Keratinocyte (primary cell): Measurements from ENCODE around the gene FAM3B.

Experiments
- EZH2 ChIP-seq: IDR thresholded peaks from one replicate; pipeline ENCODE4 v1.6.1; 2012; ENCODE audit warnings: inconsistent platforms, mild to moderate bottlenecking, low read length, moderate library complexity
- TF ChIP-seq, protein P1 (sequence below), 3 experiments: IDR thresholded peaks in 1 of 3; conservative IDR thresholded peaks in 1 of 3; optimal IDR thresholded peaks in 1 of 3; 2 replicates in 2 of 3; 3 replicates in 1 of 3; pipeline versions ENCODE3 to v1.5.1; 2011; ENCODE audit warnings: low read length in 3 of 3, mild to moderate bottlenecking in 3 of 3, moderate library complexity in 2 of 3, control low read depth in 1 of 3, inconsistent platforms in 1 of 3; ENCODE audit not compliant: insufficient read depth in 2 of 3; ENCODE audit errors: extremely low read depth in 1 of 3

DNA sequence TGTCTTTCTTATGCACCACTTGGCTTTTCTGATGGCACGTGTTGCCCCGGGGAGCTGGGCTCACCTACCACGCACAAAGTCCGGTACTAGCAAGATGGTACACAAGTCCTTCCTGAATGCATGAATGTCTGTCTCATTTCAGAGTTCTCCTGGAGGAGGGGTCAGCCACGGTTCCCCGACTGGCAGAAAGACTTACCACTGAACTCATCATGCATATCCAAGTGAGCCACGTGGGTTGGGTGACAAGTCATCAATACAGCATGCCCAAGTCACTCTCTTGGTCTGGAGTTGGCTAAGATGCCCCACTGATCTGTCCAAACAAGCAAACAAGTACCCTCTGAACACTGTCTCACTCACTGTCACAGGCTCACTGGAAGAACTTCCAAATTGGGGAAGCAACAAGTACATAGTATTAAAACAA, 80.9 kb downstream of the FAM3B start:
- TF ChIP-seq, protein P1, sequence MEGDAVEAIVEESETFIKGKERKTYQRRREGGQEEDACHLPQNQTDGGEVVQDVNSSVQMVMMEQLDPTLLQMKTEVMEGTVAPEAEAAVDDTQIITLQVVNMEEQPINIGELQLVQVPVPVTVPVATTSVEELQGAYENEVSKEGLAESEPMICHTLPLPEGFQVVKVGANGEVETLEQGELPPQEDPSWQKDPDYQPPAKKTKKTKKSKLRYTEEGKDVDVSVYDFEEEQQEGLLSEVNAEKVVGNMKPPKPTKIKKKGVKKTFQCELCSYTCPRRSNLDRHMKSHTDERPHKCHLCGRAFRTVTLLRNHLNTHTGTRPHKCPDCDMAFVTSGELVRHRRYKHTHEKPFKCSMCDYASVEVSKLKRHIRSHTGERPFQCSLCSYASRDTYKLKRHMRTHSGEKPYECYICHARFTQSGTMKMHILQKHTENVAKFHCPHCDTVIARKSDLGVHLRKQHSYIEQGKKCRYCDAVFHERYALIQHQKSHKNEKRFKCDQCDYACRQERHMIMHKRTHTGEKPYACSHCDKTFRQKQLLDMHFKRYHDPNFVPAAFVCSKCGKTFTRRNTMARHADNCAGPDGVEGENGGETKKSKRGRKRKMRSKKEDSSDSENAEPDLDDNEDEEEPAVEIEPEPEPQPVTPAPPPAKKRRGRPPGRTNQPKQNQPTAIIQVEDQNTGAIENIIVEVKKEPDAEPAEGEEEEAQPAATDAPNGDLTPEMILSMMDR (optimal IDR thresholded peaks at IDR 0.05 in 1 of 3, IDR thresholded peaks at IDR 0.05 in 1 of 3, conservative IDR thresholded peaks at IDR 0.05 in 1 of 3; ENCODE audit: extremely low read depth in 1 of 3, insufficient read depth in 2 of 3, low read length in 3 of 3), result no peak
- no peak for TF ChIP-seq EZH2
